BJ (cell line): ENCODE results near the gene SPACA4. TPM values are rescaled to one million over a fixed set of nuclear protein-coding genes. Genes with fewer than 3 reads are reported as not detected.

Source experiments
- CTCF ChIA-PET: fragments of 350-600 bp; formaldehyde crosslinking; extraction: SDS; loops from one replicate; lab custom pipeline; 2021; ENCODE audit warnings: antibody characterized with exemption, inconsistent platforms; lab: Yijun Ruan, JAX
- POLR2A ChIA-PET: fragments of 300-600 bp; sonication (Branson Sonifier 250); formaldehyde crosslinking; extraction: SDS; loops from one replicate; lab custom pipeline; 2021; ENCODE audit warnings: antibody characterized with exemption; lab: Charles Lee
- DNase-seq: peaks from one replicate; pipeline ENCODE4 v3.0.0-alpha.2; 2011; ENCODE audit warnings: low read depth
- H3K27me3 ChIP-seq: 2 replicates; pipeline ENCODE4 v1.6.0; 2011; ENCODE audit warnings: low read length; ENCODE audit not compliant: control insufficient read depth, insufficient read depth
- H3K36me3 ChIP-seq: 2 replicates; pipeline ENCODE4 v1.5.1; 2011; ENCODE audit warnings: low read length; ENCODE audit not compliant: control insufficient read depth, insufficient read depth
- H3K4me3 ChIP-seq: 2 replicates; pipeline ENCODE4 v1.5.1; 2011; ENCODE audit warnings: low read depth, mild to moderate bottlenecking, control low read depth, low read length
- CTCF ChIP-seq: IDR thresholded peaks from 2 replicates; pipeline ENCODE4 v1.5.1; 2011; ENCODE audit warnings: low read depth, mild to moderate bottlenecking, control low read depth, inconsistent platforms, low read length, moderate library complexity; ENCODE audit not compliant: insufficient read depth
- polyA plus RNA-seq: library from polyadenylated mRNA; depleted of rRNA; stranded (reverse); fragments of >200 nt; gene quantifications from 2 replicates; pipeline ENCODE4 v1.2.3, GENCODE V29; 2011

The SPACA4 gene
- polyA plus RNA-seq, 1 experiment: not detected

- TF ChIP-seq CTCF: no peak
- DNase-seq: no peak
- peaks cover 26% of the 10 kb centered on the region for H3K36me3 ChIP-seq
- H3K27me3 ChIP-seq: no peaks in the 10 kb centered on the region
- H3K4me3 ChIP-seq: no peak overlapping the region
- POLR2A ChIA-PET: no interaction called here
- CTCF ChIA-PET: interaction anchor here (2.1 kb wide), 1 partner anchor 26 kb away, joined by 8 read pairs; no protein-coding TSS in a partner anchor
Observed at GRCh38 chr19:48615231-48616040, 8.9 kb downstream of the SPACA4 start.

- CTCF ChIA-PET: interaction anchor here (2.1 kb wide), 1 partner anchor 27 kb away, joined by 8 read pairs; no protein-coding TSS in a partner anchor
- Histone ChIP-seq H3K36me3 (peaks cover 26% of the 10 kb centered on the region), H3K4me3 (no peak overlapping the region), H3K27me3 (no peaks in the 10 kb centered on the region)
- POLR2A ChIA-PET: no interaction called here
- no peak for DNase-seq
- TF ChIP-seq CTCF: no peak
Observed at GRCh38 chr19:48616041-48616436, 9.5 kb downstream of the SPACA4 start.

- CTCF ChIA-PET: interaction anchor here (0.6 to 2.1 kb wide), 5 partner anchors 8 to 548 kb away, joined by 3 to 8 read pairs (median 4); no protein-coding TSS in a partner anchor
- no peaks in the 10 kb centered on the region for H3K27me3 ChIP-seq
- H3K36me3 ChIP-seq: peaks cover 26% of the 10 kb centered on the region
- DNase-seq: no peak
- TF ChIP-seq CTCF: no peak
- POLR2A ChIA-PET: no interaction called here
- peak overlapping the region; percentile 14; the same call in 1 of the 2 replicates for H3K4me3 ChIP-seq
Observed at GRCh38 chr19:48616491-48617056, 10.0 kb downstream of the SPACA4 start.

GRCh38 chr19:48617146-48617937 lies 10.8 kb downstream of the SPACA4 start:
- Histone ChIP-seq H3K36me3 (peaks cover 26% of the 10 kb centered on the region), H3K4me3 (peak overlapping the region; percentile 94), H3K27me3 (no peaks in the 10 kb centered on the region)
- no peak for TF ChIP-seq CTCF
- no peak for DNase-seq
- POLR2A ChIA-PET: no interaction called here
- CTCF ChIA-PET: interaction anchor here (0.6 to 2.1 kb wide), 5 partner anchors 9 to 548 kb away, joined by 3 to 8 read pairs (median 4); no protein-coding TSS in a partner anchor
